HG02943 (cell line): ENCODE measurements around the gene STAT5A.
"Not testable (repeated sequence)": the region's sequence is repeated elsewhere in the genome, so short reads cannot be mapped to it uniquely, and the experiment has no call there.

Experiments used
- ATAC-seq: cut with Tn5 transposase; IDR thresholded peaks from one replicate; pipeline ENCODE4 v1.9.1; 2021; ENCODE audit warnings: mild to moderate bottlenecking, low read depth, moderate library complexity; ENCODE audit not compliant: unreplicated experiment

The STAT5A gene

DNA sequence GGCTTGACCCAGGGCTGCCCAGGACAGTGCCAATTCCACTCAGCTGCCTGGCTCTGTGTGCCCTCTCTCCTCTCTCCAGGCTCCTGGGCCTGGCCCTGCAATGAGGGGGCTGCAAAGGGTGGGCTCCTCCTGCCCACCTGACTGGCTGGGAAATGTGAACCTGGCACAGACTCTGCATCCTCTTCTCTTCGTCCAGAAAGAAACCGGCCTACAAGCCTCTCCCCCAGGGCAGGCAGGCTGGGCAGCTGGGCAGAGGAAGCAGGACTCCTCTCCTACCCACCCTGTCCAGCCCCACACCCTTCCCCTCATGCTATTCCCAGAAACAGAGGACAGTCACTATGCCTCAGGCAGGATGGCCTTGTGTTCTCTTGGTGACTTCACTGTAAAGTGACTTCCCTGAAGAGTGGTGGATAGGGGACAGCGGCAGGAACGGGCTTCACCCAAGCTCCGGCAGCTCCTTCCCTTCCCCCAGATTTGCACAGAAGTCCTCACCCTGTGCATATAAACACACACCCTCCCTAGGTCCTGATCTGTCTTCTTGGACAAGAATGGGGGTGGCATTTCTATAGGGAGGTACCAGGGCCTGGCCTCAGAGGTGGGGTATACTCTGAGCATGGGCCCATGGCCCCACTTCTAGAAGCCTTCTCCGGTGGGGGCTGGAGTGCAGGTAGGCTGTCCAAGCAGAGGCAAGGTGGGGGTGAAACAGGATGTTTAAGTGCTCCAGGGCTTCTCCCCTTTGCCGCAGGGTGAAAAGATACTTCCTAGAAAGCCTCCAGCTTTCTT is 4.9 kb upstream of the STAT5A start:
- ATAC-seq: no peak

DNA sequence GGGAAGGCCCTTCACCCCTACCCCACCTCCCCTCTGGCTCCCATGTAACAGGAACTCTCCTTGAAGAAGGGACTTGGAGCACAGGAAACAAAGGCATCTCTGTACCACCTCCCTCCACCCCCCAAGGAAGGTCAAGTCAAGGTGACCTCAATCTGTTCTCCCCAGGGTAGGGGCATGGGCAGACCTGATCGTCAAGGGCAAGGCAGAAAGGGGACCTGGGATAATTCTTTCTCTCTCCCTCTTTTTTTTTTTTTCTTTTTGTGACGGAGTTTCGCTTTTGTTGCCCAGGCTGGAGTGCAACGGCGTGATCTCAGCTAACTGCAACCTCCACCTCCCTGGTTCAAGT is 4.3 kb upstream of the STAT5A start:
- no peak for ATAC-seq

DNA sequence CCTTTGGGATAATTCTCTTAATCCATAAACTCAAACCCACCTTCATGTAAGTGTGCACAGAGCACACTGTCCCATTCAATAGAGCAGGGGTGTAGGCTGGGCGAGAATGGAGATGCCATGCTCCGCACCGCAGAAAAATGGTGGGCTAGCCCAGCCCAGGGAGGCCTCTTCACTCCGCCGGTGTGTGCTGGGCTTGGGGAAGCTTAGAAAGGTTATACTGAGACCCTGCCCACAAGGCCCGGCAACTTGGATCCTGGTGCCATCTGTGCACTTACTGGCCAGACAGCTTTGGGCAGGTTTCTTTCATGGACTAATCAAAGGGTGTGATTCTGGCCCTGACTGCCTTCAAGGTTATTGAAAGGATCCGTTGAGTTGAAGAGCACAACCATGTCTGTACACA is 3.7 kb upstream of the STAT5A start:
- ATAC-seq: no peak

DNA sequence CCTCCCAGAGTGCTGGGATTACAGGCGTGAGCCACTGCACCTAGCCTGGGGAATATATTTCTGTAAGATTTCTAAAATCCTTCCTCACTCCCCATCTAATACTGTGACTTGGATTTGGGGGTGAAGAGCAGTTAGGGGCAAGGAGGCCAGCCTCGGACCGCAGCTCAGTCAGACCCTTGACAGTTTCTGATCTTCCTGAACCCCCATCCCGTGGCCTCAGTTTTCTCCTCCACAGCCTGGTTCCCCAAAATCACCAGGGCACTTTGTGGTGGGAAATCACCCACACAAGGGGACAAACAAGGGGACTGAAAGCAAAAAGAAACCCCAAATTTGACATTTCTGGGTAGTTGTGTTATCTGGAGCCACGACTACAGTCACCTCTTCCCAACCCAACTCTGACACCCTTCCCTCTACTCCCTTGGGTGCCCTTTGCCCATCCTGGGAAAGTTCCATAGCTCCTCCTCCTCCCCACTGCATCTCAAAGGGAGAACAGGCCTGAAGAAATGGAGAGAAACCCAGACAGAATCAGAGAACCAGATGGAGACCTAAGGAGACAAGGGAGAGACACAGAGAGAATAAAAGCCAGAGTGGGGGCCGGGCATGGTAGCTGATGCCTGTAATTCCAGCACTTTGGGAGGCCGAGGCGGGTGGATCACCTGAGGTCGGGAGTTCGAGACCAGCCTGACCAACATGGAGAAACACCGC is 2.8 kb upstream of the STAT5A start:
- ATAC-seq: no peak

DNA sequence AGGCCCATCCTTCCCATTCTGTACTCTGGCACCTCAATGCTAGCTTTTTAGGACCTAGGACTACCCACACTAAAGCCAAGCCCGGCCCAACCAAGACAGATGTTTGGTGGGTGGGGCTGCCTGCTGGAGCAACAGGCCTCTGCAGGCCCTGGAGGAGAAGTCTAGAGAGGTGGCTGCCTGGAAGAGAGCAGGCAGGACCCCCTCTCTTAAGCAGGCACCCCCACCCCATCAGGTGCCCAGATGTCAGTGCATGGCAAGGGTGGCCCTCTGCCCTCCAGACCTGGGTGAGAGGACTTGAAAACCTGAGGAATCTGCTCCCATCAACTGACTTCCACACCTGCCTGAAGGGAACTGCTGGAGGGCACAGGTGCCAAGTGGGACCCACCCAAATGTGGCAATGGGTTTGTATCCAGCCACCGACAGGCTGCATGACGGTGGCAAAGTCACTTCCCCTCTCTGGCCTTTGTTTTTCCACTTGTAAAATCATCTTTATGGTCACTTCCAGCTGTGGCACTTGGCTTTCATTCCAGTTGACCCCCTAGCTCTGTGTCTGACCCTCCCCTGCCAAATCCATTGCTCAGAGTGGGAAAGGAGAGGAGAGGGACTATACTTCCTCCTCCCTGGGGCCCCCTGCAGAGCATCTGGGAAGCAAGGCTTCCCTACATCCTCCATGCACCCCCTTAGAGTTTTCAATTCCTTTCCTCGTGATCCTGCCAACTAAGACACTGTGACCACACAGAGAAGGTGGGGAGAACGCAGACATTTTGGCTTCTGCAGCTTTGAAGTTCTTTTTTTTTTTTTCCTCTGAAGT is 1.7 kb upstream of the STAT5A start:
- ATAC-seq: no peak

DNA sequence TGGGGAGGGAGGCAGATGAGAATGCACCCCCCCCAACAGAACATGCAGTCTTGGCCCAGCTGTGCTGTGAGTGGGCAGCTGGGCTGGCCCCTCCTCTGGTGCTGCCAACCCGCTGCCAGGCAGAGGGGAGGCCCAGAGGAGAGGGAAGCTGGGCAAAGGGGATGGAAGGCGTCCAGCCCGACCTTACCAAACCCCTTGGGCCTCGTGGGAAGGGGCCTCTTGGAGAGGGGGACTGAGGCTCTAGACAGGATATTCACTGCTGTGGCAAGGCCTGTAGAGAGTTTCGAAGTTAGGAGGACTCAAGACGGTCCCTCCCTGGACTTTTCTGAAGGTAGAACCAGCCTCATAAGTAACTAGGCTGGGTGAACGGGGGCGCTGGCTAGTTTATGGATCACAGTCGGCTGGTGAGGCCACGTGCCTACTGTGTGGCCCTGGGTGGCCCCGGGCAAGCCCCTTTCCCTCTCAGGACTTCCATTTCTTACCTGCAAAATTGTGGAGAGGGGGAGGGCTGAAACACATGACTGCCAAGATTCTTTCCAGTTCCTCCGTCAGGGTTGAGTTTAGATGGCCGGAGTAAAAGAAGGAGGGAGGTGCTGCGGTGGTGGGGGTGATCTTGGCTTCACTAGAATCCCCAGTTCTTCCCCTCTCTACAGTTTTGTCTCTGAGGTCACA is 857 bp upstream of the STAT5A start:
- no peak for ATAC-seq

DNA sequence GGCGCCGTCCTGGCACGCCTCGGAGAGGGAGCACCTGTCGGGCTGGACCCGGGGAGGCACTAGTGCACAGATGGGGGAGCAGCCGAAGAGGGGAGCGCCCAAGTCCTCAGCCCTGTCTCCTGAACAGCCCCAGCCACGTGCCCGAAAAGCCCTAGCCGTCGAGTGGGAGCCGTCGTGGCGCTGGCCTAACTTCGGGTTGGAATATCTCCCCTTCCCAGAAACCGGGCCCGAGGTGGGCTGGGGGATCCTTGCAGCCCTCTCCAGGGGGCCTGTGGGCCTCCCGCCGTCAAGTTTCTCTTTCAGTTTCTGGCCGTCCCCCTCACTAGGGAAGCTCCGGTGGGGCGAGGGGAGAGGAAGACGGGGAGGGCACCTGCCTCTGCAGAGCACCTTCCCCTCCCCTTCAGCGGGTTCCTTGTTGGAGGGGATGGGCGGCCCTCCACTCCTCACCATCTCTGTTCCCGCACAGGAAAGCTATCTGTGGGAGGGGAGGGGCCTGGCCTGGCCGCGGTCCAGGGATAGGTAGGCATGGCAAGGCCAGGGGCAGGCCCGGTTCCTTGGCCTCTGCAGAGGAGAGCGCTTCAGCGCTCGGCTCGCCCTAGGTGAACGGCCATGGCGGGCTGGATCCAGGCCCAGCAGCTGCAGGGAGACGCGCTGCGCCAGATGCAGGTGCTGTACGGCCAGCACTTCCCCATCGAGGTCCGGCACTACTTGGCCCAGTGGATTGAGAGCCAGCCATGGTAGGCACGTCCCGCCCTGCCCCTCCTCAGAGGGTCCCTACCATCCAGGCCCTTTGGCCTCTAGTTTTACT is 709 bp downstream of the STAT5A start:
- ATAC-seq: no peak

DNA sequence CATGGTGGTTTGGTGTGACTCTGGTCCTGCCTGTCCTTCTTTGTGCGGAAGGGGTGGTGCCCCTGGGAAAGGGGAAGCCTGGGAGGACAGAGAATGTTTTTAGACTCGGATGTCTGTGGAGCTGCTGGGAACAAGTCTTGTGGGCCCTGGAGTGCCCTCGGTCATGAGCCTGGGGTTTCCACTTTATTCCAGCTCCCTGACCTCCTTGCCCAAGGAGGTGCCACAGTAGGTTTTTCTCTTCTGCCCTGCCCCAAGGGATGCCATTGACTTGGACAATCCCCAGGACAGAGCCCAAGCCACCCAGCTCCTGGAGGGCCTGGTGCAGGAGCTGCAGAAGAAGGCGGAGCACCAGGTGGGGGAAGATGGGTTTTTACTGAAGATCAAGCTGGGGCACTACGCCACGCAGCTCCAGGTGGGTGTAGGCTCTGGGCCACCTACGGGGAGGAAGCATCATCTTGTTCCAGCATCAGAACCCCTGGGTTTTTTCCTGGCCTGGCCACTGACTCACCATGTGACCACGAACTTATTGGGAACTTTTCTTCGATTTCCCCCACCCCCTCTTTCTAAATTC is 1.4 kb downstream of the STAT5A start:
- ATAC-seq: no peak

DNA sequence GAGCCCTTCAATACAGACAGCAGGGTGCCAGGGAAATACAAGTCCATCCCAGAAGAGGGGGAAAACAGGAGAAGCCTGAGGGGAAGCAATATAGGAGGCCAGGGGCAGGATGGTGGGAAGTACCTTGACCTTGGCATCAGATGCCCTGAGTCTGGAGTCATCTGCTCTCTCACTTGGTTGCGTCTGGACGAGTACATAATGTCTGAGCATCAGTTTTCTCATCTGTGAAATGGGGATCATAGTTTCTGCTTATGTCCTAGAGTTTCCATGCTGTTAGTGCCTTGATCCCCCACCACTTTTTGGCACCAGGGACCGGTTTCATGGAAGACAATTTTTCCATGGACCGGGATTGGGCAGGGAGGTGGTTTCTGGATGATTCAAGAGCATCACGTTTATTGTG is 2.3 kb downstream of the STAT5A start:
- ATAC-seq: no peak

DNA sequence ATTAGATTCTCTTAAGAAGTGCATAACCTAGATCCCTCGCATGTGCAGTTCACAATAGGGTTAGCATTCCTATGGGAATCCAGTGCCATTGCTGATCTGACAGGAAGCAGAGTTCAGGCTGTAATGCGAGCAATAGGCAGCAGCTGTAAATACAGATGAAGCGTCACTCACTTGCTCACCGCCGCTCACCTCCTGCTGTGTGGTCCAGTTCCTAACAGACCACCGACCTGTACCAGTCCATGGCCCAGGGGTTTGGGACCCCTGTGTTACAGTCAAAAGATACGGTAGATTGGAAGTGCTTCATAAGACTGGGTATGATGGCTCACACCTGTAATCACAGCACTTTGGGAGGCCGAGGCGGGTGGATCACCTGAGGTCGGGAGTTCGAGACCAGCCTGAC is 2.8 kb downstream of the STAT5A start:
- ATAC-seq: no peak

DNA sequence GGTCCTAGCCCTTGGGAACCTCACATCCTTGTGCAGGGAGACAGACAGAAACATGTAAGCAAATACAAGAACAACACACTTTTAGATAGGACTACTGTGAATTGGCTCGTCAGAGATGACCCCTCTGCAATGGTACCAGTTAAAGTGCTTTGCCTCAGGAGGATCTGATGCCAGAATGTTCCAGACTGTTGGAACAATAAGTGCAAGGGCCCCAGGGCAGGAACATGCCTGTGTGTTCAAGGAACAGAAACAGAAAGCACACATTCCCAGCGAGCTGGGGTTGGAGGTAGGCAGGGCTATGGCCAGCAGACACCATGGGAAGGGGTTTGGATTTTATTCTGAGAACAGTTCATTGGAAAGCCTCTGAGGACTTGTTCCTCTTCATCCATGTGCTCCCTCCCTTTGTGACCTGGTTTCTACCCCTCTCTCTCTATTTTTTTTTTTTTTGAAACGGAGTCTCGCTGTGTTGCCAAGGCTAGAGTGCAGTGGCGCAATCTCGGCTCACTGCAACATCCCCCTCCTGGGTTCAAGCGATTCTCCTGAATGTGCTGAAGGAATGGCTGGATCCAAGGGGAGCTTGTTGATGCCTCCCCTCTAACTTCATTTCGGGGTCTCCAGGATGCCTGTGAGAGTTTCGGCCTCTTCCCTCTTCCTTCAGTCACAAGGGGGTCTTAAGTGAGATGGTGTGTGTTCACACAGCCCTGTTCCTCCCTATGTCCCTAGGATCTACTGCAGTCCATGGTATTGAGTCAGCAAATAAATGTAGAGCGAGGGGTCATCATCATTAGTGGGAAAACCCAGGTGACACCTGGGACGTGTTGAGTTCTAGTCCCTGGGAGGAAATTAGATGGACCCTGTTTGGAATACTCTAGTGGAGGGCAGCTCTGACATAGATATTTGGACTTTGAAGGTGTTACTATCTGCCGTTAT is 6.4 kb downstream of the STAT5A start:
- ATAC-seq: no peak

DNA sequence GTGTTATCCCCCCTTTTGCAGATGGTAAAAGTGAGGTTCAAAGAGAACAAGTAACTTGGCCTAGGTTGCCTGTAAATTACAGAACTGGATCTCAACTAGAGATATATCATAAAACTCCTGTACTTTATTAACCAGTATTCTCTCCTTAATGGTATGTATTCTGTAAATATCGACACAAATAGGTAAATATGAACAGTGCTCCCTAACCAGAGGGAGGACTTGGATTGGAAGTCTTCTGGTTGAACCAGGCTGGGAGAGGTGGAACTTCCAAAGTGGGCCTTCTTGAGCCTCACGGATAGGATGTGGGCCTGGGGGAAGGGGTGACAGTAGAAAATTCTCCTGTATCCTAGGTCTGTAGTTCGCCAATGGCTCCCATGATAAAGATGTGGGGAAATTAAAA is 7.7 kb downstream of the STAT5A start:
- no peak for ATAC-seq

DNA sequence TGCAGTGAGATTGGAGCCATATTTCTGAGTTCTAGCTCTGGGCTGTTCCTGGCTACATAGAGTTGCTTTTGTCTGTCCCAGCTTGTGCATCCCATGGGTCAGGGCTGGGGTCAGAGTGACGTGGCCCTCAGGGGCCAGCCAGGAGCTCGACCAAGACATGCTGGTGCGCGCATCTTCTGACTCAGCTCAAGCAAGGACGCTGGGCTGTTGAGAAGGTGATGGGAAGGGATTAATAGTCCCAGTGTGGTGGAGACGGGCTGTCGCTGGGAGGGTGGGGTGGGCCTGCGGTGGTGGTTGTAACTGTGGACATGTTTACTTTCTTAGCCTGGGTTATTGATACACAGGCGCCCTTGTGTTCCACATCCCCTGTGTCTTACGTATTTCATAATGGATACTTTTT is 9.5 kb downstream of the STAT5A start:
- ATAC-seq: not testable (repeated sequence)

DNA sequence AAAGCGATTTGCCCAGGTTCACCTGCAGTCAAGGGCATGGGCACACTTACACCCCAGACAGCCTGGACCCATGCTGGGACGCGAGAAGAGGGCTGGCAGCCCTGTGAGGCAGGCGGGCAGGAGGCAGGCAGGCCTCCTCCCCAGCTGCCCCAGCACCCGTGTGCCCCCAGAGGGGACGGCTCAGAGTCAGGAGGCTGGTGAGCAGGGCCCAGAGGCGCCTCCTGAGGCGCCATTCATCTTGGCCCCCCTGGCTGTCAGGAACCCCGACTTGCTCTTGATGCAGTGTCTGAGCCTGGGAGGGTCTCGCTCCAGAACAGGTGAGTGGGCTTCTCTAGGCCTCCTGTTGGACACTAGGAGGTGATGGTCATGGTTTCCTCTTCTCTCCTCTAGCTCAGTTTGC is 11.1 kb downstream of the STAT5A start:
- ATAC-seq: not testable (repeated sequence)

DNA sequence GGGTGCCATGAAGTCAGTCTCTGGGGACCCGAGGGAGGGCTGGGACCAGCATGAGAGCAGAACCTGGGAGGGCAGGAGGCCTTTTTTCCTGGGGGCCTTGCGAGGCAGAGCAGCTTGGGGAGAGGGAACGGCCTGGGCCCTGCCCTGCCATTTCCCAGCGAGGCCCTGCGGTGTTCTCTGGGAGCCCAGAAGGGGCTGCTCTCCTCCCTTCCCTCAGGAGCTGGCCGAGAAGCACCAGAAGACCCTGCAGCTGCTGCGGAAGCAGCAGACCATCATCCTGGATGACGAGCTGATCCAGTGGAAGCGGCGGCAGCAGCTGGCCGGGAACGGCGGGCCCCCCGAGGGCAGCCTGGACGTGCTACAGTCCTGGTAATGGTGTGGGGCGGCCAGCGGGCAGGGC is 11.6 kb downstream of the STAT5A start:
- ATAC-seq: not testable (repeated sequence)

DNA sequence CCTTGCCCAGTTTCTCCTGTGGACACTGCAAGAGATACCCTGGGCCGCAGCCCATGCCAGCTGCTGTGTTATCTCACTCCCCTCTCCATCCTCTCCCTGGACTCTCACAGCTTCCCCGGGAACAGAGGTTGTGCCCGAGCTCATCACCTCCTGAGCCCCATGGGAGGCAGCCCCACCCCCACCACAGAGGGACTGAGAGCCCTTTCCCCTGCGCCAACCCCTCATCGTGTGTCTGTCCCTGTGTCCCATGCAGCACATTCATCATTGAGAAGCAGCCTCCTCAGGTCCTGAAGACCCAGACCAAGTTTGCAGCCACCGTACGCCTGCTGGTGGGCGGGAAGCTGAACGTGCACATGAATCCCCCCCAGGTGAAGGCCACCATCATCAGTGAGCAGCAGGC is 12.7 kb downstream of the STAT5A start:
- ATAC-seq: no peak

DNA sequence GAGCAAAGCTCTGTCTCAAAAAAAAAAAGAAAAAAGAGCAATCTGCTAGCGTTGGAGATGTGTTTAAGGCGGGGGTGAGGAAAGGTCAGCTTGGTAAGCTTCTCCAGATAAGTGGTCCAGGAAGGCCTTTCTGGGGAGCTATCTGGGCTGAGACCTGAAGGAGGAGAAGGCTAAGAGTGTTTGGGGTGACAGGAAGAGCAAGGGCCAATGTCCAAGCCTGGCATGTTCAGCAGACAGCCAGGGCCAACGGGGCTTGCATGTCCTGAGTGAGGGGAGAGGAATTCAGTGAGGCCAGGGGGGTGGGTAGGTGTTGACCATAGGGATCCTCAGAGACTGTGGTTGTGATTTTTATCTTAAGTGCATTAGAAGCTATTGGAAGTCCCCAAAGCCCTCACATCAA is 15.4 kb downstream of the STAT5A start:
- no peak for ATAC-seq

DNA sequence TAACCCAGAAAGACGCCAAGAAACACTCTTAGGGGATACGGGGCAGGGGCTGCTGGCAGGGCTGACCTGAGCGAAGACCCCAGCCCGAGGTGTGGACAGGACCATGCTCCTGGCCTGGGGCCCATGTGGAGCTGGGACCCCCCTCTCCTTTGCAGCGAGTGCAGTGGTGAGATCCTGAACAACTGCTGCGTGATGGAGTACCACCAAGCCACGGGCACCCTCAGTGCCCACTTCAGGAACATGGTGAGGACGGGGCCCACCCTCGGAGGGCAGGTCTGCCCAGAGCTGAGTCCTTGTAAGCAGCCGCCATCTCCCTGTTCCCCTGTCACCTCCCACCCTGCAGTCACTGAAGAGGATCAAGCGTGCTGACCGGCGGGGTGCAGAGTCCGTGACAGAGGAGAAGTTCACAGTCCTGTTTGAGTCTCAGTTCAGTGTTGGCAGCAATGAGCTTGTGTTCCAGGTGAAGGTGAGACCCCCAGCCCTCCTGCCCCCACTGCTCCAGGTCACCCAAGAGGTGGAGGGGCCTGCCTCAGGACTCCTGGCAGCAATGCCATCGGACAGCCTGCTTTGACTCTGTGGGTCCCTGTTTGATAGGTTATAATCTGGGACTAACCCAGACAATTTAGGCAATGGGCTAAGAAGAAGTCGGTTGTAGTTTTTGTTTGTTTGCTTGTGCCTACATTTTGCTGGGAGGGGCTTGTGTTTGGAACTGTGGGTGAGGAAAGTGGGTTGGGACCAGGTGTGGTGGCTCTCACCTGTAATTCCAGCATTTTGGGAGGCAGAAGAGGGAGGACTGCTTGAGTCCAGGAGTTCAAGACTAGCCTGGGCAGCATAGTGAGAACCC is 16.1 kb downstream of the STAT5A start:
- no peak for ATAC-seq
